GOT3 (cell line): Measurements from ENCODE around the gene IGSF9B.
A peak's percentile ranks its signal among the peaks of the same experiment; 100 is the strongest.
"Not testable (repeated sequence)": the region's sequence is repeated elsewhere in the genome, so short reads cannot be mapped to it uniquely, and the experiment has no call there.

Experiments
- DNase-seq: peaks from one replicate; lab custom pipeline; 2025; ENCODE audit warnings: mixed read lengths; lab: John Stamatoyannopoulos, UW

Gene IGSF9B, protein sequence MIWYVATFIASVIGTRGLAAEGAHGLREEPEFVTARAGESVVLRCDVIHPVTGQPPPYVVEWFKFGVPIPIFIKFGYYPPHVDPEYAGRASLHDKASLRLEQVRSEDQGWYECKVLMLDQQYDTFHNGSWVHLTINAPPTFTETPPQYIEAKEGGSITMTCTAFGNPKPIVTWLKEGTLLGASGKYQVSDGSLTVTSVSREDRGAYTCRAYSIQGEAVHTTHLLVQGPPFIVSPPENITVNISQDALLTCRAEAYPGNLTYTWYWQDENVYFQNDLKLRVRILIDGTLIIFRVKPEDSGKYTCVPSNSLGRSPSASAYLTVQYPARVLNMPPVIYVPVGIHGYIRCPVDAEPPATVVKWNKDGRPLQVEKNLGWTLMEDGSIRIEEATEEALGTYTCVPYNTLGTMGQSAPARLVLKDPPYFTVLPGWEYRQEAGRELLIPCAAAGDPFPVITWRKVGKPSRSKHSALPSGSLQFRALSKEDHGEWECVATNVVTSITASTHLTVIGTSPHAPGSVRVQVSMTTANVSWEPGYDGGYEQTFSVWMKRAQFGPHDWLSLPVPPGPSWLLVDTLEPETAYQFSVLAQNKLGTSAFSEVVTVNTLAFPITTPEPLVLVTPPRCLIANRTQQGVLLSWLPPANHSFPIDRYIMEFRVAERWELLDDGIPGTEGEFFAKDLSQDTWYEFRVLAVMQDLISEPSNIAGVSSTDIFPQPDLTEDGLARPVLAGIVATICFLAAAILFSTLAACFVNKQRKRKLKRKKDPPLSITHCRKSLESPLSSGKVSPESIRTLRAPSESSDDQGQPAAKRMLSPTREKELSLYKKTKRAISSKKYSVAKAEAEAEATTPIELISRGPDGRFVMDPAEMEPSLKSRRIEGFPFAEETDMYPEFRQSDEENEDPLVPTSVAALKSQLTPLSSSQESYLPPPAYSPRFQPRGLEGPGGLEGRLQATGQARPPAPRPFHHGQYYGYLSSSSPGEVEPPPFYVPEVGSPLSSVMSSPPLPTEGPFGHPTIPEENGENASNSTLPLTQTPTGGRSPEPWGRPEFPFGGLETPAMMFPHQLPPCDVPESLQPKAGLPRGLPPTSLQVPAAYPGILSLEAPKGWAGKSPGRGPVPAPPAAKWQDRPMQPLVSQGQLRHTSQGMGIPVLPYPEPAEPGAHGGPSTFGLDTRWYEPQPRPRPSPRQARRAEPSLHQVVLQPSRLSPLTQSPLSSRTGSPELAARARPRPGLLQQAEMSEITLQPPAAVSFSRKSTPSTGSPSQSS (N-terminal part only)

GRCh38 chr11:133956650-133957633 lies at the start of gene IGSF9B:
IGSF9B (minus strand) TSS chr11:133956968; CDS start chr11:133956754, 214 bp downstream.
- peak; percentile 31 for DNase-seq

DNA sequence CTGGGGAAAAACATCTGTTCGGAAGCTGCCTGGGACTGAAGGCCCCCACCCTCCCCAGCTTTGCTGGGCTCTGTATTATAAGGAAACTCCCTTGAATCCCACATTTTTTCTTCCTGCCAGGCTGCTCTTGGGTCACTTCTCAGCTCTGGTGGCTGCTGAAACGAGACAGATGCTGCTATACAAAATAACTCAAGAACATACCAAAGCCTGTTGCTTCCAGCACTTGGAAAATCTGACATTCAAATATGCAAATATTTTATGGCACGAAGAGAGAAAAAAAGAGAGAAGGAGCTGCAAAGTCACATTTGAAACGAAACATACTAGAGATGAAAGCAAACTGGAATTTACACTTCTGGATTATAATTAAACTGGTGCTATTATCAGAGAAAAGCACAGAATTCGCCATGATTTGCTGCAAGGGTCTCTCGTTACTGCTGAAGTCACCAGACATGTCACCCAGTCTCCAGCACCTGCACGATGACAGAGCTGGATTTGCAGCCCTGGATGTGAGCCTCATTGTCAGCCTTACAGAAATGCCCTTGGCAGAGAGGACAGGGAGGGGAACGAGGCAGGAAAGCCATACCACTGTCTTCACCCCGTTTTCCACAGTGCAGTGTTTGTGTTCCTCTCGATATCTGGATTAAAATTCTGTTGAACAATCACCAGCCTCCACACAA lies 47.9 kb upstream of the IGSF9B start:
- DNase-seq, result no peak

DNA sequence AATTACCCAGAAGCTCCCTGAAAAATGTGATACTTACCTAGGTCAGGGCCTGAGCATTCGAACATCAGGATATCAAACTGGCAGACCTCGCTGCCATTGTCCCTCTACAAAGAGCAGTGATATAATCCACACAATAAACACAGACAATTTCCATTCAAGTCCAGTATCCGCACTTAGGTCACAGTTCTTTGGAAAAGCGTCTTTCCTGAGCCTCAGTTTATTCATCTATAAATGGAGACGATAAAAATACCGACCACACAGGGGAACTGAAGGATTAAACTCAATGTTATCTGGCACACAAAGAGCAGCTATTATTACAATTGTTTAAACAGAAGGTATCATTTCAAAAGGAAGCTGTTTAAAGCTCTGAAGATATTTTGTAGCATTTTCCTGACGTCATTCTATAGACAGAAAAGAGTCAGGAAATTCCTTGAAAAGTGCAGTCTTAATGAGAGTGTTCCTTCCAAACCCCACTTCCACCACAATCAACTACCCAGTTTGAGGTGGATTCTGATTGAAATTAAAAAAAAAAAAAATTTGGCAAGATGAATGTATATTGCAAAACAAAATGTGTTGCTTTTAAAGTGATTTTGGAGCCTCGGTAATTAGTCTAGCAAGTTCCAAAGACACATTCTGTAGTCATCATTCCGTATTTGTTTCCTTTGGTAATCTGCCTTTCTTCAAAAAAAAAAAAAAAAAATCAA lies 47.2 kb upstream of the IGSF9B start:
- no peak for DNase-seq

GRCh38 chr11:134002819-134003218 lies 46.1 kb upstream of the IGSF9B start:
- not testable (repeated sequence) for DNase-seq

DNA sequence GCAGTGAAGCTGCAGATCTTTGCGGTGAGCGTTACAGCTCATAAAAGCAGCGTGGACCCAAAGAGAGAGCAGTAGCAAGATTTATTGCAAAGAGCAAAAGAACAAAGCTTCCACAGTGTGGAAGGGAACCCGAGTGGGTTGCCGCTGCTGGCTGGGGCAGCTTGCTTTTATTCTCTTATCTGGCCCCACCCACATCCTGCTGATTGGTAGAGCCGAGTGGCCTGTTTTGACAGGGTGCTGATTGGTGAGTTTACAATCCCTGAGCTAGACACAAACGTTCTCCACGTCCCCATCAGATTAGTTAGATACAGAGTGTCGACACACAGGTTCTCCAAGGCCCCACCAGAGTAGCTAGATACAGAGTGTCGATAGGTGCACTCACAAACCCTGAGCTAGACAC lies 45.6 kb upstream of the IGSF9B start:
- not testable (repeated sequence) for DNase-seq

DNA sequence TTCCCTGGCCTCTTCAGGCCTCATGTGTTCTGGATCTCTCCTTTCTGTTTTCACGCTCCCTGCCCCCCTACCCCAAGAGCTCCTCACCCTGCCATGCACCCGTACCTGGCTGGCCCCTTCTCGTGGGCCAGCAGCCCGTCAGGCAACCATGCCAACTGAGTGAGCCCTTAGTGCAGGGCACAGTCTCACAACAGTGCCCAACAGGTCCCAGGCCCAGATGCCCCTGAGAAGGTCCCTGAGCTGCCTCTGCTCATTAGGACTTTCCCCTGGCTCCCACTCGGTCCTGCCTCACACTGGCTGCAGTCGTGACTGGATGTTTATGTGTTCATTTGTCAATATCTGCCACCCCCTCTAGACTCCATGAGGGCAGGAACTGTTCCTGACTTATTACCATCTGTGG lies 44.8 kb upstream of the IGSF9B start:
- no peak for DNase-seq

GRCh38 chr11:134001088-134001487 lies 44.3 kb upstream of the IGSF9B start:
- no peak for DNase-seq

DNA sequence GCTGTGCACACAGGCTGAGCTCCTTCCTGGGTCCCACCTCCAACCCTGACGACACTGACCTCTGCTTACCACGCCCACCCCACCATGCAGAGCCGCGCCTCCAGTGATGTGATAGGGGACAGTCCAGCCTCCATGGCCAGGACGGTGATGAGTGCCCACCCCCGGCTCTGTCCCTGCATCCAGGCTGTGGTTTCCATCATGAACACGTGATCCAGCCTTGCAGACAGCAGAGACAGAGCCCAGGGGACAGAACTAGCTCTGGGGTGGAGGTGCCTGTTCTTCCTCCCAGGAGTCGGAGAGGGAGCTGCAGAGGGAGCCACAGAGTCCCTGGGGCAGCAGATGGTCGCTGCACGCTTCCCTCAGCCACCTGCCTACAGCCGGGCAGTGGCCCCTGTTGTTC lies 42.6 kb upstream of the IGSF9B start:
- no peak for DNase-seq

DNA sequence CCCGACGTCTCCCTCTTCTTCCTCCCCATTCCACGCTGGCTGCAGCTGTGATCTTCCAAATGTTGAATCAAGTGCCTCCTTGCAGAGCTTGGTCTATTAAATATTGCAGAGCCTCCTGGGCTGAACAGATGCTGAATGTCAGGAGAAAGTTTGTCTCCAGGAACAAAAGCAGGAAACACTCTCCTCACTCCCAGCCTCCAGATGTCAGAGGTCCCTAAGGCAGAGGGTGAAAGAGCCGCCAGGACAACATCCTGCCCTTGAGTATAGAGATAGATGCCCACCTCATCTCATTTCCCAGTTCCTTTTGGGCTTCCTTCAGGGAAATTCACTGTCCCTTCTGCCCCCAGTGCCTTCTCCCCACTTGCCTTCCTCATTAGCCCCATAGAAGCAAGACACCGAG lies 40.8 kb upstream of the IGSF9B start:
- no peak for DNase-seq

GRCh38 chr11:133996671-133997070 lies 39.9 kb upstream of the IGSF9B start:
- no peak for DNase-seq

GRCh38 chr11:133995066-133995465 lies 38.3 kb upstream of the IGSF9B start:
- no peak for DNase-seq

DNA sequence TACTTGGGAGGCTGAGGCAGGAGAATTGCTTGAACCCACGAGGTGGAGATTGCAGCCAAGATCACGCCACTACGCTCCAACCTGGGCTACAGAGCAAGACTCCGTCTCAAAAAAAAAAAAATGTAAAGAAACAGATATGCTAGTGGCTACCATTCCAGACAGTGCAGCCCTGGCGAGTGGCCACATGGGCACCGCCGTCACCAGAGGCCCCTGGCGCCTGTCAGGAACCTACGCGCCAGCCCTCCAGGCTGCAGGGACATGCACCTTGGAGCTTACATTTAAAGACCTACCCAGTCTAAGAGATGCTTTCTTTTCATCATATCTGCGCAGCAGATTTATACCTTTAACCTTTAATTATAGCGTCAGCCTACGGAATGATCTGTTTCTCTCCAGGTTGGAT lies 37.2 kb upstream of the IGSF9B start:
- DNase-seq, result no peak

- DNase-seq, result no peak
Measured at GRCh38 chr11:133993107-133993506, 36.3 kb upstream of the IGSF9B start.

DNA sequence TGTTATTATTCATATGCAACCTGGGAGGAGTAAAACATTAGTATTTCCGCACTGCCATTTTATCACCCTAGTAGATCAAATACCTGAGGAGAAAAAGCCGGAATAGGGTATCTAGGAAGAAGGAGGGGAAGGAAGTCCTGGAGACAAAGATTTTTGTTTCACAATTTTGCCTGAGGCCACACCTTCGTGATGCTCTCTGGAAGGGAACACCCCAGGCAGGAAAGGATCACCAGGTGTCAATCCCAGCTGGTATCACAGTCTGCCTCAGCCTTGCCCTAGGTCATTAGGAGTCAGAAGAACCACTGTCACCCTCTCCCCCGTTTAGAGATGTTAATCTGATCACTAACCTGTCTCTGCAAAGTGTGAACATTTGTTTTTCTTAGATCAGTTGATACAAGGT lies 35.4 kb upstream of the IGSF9B start:
- DNase-seq, result no peak

GRCh38 chr11:133991101-133991500 lies 34.3 kb upstream of the IGSF9B start:
- no peak for DNase-seq

GRCh38 chr11:133990501-133990900 lies 33.7 kb upstream of the IGSF9B start:
- no peak for DNase-seq

GRCh38 chr11:133988686-133989410 lies 32.1 kb upstream of the IGSF9B start:
- no peak for DNase-seq

DNA sequence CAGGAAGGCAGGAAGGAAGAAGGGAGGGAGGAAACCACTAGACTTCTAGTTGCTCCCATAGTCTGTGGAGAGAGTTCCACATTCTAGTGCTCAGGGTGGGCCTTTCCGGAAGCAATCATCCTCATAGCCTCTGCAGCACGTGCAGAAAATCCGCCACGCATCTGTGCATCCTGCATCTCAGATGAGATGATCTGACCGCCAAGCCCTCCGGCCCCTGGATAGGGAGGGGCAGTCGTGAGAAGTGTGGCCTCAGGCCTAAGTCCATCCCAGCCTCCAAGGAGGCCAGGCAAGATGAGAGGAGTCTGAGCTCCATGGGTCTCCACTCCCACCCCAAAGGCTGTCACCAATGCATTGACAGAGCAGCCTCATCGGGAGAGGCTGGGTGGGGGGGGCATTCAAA lies 30.4 kb upstream of the IGSF9B start:
- no peak for DNase-seq
